NOMO-1 treated with DMSO at 0.1 percent for 48 hours (cell line): ENCODE data around the gene KASH5.
A peak's percentile ranks its signal among the peaks of the same experiment; 100 is the strongest.

Experiments used
- DNase-seq: peaks from one replicate; lab custom pipeline; 2025; ENCODE audit not compliant: unreplicated experiment; lab: John Stamatoyannopoulos, UW

The KASH5 gene

DNA sequence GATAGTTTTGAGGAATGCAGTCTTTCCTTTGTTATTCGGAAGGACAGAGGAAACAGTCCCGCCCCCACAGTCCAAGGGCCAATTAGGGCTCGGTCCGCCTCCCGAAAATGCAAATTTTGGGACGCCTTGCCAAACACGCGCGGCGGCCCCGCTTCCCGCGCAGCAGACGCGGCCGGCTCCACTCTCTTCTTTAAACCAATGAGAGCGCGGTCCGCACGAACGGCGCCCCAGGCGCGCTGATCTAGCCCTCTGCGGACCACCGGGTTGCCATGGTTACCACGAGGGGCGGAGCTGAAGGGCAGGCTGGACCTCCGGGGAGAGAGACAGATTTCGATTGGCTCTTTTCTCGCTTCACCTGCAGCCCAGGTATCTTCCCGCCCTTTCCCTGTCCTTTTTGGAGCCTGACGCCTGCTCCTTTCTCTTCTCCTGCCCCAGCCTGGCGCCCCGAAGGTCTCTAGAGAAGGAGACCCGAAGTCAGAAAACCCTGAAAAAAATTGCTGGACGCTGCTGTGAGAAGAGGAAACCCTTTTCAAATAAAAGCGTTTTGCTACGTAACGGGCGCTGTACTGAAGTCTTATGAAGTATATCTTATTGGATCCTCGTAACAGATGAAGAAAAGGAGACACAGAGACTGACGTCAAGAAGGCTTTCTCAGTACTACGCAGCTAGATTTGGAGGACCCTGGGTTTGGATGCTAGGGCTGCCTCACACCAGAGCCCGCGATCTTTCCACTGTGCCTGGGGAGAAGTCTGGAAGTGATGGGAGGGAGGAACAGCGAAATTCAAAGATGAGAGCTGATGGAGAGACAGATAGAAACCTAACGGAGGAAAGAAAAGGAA, 33.2 kb downstream of the KASH5 start:
- peak; percentile 56 for DNase-seq

DNA sequence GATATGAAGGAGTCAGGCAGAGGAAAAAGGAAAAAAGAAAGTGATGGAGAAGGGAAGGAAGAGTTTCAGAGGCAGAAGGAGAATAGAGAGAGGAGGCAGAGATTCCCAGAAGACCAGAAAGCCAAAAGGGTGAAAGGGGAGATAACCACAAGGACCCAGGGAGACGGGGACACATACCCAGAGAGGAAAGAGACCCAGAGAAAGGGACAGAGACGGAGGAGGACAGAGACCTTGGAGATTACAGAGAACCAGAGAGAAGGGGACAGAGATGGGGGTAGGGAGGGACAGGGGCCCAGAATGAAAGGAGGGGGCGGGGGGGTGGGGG, 33.8 kb downstream of the KASH5 start:
- no peak for DNase-seq

DNA sequence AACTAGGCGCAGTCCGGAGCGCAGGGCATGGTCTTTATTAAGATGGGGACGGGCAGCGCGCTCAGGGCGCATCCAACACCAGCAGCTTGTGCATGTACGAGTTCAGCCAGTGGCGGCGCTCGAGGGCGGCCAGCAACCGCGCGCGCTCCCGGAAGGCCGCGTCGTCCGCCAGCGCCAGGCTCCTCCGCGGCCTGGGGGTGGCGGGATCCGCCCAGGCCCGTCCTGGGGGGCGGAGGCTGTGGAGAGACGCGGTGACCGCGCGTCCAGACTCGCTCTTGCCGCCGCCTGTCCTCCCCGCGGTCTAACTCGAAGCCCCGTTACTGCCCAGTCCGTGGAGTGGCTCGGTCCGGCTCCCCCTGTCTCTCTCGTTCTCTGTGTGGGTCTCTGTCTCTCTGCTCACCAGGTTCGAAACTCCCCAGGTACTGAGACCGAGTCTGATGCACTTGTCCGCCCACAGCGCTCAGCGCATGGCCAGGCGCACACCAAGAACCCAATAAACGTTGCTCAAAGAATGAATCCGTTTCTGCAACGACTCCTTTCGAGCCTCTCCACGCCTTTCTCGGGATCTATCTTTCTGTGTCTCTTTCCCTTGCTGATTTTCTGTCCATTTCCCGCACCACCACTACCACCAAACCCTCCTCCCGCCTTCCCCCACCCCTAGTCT, 34.5 kb downstream of the KASH5 start:
- DNase-seq = peak; percentile 66

DNA sequence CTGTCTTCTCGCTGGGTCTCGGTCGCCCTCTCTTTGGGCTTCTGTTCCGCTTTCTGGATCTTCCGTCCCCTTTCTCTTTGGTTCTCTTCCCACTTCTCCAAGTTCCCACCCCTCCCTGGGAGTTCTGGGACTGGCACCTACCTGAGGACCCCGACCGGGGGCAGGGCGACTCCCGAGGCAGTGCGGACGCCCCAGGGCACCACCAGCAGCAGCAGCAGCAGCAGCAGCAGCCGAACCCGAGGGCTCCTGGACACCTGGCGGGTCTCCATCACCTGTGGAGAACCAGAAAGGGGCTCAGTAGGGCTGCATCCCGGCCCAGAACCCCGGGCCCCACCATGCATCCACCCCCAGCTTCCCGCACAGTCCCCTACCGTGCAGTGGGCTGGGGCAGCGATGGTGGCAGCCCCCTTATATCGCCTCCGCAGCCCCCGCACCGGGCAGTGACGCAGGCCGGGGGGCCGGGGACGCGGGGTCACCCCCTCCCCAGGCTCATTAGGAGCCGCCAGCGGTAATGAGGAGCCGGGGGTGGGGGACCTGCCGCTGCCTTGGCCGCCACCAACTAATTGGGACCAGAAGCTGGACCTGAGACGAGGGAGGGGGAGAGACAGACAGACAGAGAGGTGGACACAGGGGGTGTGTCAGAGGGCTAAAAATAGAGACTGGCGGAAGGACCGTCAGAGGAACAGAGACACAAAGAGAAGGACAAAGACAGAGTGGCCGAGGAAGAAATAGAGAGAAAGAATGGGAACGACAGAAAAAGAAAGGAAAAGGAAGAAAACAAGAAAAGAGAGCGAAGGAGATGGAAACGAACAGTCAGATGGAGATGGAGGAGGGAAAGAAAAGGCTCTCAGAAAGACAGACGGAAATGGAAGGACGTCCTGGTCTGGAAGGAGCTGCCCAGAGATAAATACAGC, 35.3 kb downstream of the KASH5 start, which contains the start of gene PTH2:
Gene PTH2 (minus strand): TSS at position 371 of the 914 bp plus-strand sequence. CDS start 102 bp downstream, at position 269.
- no peak for DNase-seq

DNA sequence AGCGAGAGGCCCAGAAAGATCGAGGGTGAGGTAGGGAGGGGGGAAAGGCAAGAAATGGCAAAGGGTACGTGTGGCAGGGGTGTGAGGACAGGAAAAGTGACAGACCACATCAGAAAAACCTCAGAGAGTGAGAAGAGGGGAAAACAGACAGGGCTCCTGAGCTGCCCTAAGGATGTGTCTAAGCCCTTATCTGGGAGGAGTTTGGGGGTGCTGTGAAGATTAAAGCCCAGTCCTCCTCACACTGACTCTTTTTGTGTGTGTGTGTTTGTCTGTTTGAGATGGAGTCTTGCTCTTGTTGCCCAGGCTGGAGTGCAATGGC, 35.9 kb downstream of the KASH5 start:
- no peak for DNase-seq

DNA sequence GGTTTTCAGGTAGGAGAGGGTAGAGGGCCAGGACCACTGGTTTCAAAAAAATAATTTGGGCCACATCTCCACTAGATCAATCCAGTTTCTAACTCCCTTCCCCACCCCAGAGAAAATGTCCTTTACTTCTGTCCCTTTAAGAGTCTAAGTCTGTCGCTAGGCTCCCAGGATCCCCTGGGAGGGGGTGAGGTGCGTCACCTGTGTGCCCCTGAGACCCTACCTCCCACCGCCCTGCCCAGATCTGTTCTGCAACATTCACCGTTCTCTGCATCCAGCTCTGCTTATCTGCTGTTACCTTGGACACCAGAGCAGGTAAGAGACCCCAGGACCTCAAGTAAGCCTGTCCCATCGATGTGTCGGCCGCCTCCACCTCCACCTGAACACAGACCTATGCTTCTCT, 37.1 kb downstream of the KASH5 start, which contains the start of gene GFY:
Gene GFY (plus strand): TSS at position 211 of the 400 bp plus-strand sequence. CDS start 1,043 bp downstream, outside the sequence.
- no peak for DNase-seq

DNA sequence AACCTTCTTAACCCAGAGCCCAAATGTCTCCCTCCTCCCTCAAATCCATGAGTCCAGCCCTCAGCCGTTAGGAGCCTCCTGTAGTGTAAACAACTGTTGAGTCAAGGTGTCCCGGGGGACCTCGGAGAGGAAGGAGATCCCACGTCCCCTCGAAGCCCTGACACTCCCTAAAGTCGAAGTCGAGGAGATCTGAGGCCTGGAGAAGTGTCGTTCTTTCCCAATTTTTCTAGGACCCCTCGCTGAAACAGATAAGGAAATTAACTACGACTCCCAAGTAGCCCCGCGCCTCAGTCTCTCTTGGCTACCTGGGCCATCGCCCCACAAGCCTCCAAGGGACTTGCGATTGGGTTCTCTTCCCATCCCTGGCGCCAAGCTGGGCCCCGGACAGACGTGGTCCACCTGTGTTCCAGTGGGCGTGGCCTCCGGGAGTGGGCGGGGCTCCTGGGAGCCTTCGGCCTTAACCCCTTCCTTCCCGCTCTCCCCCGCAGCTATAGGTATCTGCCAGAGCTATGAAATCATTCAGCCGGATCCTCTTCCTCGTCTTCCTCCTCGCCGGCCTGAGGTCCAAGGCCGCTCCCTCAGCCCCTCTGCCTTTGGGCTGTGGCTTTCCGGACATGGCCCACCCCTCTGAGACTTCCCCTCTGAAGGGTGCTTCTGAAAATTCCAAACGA, 38.0 kb downstream of the KASH5 start:
- DNase-seq = no peak

DNA sequence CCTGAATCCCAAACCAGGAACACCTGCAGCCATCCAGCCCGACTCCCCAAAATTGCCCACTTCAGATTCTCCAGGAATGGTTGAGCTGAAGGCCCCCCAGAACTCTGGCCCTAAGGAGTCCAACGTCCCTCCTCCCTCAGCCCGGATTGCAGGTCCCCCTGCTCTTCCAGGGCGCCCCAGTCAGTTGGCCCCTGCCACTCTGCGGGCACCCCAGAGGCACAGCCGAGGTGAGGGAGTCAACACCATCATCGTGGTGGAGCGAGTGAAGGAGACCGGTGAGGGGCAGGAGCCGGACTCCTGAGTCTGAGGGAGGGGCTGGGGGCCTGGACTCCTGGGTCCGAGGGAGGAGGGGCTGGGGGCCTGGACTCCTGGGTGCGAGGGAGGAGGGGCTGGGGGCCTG, 39.3 kb downstream of the KASH5 start:
- no peak for DNase-seq

DNA sequence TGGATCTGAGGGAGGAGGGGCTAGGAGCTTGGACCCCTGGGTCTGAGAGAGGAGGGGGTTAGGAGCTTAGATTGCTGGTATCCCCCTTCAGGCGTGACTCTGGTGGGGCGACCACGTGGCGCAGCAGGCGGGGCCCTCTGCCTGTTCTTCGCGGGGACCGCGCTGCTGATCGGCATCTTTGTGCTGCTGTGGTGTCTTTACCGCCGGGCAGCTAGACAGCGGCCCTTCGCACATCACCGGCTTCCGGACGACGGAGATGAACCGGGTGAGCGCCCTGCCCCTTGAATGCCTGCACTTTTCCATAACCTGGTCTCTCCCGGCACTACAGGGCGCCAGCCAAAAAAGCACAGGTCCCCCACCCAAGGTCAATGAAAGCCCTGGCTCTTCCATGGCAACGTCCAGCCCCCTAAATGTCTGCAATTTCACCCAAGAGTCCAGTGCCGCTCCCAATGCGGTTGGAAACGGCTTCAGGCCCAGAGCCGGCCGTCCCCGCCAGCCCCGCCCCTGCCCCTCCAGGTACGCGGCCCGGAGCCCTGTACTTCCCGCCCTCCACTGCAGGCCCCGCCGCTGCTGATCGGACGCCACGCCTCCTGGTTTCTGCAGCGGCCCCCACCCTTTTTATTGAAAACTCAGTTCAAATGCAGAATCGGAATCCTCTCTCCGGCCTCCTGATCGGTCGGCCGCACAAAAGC, 40.0 kb downstream of the KASH5 start:
- peak; percentile 3 for DNase-seq

DNA sequence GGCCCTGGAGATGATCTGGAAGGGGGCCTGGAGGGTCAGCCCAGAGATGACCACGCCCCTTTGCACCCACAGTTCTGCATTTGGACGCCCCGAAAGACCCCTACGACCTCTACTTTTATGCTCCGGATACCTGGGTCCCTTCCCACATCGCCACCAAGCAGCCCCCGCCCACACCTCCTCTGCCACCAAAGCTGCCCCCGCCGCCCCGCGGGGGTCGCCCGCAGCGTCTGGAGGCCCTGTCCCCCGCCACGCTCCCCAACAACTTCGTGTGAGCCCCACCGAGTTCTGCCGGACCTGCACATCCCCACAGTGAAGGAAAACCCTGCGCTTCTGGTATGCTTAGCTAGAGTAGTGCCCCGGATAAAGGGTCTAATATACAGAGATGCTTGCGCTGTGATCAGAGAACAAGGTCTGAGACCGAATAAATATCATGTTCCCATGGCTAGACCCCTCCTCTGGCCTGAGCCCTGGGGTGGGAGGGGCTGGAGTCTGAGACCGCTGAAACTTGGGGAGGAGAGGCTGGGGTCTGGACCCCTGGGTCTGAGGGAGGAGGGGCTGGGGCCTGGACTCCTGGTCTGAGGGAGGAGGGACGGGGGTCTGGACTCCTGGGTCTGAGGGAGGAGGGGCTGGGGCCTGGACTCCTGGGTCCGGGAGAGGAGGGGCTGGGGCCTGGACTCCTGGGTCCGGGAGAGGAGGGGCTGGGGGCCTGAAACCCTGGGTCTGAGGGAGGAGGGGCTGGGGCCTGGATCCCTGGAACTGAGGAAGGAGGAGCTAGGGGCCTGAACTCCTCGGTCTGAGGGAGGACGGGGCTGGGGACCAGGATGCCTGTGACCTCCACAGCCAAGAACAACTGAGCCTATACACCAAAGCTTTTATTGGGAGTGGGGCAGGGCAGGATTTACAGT, 40.8 kb downstream of the KASH5 start:
- no peak for DNase-seq

DNA sequence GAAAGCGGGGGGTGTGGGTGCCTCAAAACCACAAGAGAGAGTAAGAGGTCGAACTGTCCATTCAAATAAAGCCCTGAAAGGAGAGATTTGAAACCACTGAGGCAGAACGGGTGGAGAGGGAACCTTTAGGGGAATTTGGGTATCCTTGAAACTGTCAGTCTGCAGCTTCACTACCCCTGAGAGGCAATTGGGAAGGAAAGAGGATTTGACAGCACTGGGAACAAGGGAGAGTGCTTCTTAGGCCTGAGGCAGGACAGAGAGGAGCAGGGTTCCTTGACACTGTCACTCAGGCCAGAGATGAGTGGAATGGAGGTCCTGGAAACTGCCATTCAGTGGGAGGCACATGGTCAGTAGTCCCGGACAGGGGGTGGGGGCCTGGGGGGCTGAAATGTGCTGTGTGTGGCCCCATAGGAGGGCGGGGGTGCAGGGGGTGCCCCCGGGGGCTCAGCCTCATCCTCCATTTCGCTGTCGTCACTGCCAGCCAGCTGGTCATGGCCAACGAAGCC, 42.2 kb downstream of the KASH5 start:
- no peak for DNase-seq

DNA sequence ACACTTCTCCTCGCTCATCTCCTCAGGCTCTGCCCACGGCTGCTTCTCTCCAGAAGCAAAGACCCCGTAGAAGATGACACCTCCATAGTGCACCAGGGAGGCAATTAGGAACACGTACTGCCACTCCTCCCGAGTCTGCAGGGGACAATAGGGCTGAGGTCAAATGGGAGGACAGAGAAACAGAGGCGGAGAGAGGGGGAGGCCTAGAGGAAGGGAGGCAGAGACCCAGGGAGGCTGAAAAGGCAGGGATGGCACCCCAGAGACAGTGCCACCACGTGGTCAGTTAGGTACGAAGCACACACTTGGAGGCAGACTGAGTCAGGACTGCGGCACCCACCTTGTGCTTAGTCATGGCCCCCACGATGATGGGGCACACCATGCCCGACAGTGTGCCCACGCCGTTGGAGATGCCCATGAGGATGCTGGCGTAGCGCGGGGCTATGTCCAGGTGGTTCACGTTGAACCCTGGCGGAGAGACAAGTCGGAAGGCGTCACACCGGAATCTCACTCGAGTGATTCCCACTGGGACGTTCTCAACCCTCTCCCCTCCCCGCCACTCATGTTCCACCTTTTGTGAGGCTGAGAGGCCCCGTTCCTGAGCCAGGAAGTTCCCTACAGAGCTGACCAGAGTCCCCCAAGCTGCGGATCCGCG, 42.8 kb downstream of the KASH5 start:
- peak; percentile 13 for DNase-seq

DNA sequence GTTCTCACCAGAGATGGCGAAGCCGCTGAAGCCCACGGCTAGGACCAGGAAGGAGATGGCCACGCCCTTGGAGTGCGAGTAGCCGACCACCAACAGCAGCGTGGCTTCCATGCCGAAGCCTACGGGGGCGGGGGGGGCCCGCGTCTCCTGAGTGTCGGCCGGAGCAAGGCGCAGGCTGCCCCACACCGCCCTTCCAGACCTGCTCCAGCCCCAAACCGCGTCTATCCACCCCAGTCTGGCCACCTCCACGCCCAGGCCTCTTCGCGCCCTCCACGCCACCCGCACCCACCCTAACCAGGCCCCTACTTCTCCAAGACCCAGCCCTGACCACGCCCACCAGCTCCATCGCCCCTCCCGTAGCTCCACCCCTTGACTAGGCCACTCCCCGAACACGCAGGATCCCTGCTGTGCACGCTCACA, 43.3 kb downstream of the KASH5 start:
- DNase-seq = no peak

DNA sequence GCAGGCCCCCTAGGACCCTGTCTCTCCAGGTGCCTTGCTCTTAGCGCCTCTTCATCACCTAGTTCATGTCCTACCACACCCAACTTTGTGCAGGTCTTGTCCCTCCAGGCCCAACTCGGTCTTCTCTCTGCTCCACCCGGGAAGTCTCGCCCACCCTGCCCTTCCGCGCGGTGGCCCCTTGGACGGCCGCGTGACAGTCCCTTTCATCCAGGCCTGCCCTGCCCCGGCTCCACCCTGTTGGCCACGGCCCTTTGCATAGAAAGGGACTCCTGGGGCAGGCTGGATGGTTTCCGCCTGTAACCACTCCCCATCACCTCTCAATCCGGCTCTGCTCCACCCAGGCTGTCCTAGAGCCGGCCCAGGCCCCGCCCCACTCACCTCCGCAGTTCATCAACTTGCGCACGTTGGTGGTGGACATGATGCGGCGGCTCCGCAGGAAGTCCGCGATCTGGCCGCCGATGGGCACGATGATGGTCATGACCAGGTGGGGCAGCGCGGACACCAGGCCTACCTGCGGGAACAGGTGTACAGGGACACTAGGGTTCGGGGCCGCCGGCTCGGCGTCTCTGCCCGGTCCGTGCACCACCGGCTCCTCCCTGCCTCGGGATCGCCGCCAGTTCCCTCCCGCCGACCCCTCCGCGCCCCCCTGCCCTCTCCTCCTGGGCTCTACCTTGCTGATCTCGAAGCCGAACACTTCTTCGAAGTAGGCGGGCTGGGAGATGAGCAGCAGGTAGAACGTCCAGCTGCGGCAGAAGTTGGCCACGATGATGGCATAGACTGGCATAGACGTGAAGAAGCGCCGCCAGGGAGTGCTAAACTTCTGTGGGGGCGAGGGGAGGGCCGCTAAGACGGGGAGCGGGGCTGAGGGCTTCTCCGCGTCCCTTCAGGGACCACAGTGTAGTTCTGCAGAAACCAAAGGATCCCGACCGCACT, 44.4 kb downstream of the KASH5 start:
- no peak for DNase-seq

DNA sequence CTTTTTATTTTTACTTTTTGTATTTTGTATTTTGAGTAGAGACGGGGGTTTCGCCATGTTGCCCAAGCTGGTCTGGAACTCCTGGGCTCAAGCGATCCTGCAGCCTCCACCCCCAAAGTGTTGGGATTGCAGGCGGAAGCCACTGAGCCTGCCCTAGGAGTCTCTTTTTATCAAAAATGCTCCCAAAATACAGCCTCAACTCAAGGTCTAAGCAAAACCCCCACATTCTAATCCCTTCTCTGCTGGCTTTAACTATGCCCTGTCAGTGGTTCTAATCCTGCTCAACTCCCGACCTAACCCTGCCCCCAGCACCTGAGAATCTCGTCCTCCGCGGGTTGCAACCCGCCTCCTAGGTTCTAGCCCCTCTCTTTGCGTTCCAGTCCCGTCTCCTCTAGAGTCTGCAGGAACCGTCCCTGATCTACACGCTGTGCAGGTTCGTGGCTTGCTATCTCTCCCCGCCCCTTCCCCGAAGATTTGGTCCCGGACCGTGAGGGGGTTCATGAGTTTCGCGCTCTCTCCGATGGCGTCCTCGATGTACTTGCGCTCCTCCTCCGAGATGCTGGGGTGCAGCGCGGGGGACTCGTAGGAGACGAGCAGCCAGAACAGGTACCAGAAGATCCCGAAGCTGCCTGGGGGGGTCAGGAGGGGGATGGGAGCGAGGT, 45.3 kb downstream of the KASH5 start:
- DNase-seq = no peak

DNA sequence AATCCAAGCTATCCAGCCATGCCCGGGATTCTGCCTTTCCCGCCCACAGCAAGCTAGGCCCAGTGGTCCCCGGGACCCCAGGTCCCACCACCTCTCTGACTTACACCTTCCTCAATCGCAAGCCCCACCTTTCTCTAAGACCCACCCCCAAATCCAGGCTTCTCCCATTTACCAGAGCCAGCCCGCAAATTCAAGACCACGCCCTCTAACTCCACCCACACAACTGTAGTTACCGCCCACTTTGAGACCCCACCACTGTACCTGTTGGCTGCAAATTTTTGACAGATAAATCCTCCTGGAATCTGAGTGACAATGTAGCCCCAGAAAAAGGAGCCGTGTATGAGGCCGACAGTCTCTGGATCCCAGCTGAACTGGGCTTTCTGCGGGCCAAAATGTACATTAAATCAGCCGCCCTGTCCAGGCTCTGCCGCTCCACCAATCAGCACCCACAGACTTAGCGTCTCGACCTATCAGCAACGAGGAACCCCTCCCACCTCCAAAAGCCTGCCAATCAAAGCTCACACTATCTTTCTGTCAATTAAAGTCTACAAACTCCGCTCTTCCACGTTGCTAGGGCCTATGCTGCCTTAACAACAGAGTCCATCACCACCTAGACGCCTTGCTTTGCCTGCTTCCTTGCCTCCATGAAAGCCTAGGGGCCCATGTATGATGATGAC, 47.0 kb downstream of the KASH5 start:
- no peak for DNase-seq
